Neural progenitor cell (in vitro differentiated cells): ENCODE results near the gene PRKCE. TPM values are rescaled to one million over a fixed set of nuclear protein-coding genes. Genes with fewer than 3 reads are reported as not detected.

ENCODE experiments used
- DNase-seq: peaks from one replicate; pipeline ENCODE4 v3.0.0-alpha.2; 2016; ENCODE audit warnings: low spot score
- H2AFZ ChIP-seq: fragments of 200-600 bp; sonication (generic); replicated peaks from 2 replicates; pipeline ENCODE4 v1.6.1; 2016; ENCODE audit warnings: antibody characterized with exemption
- H3F3A ChIP-seq: fragments of 200-600 bp; sonication (generic); 2 replicates; pipeline ENCODE4 v1.6.1; 2016; ENCODE audit warnings: antibody characterized with exemption, low read depth
- H3K27ac ChIP-seq: fragments of 200-600 bp; sonication (generic); 2 replicates; pipeline ENCODE4 v1.5.1; 2016; ENCODE audit warnings: mild to moderate bottlenecking
- H3K27me3 ChIP-seq: fragments of 200-600 bp; sonication (generic); 2 replicates; pipeline ENCODE4 v1.6.1; 2016; ENCODE audit warnings: mild to moderate bottlenecking, moderate library complexity
- H3K36me3 ChIP-seq: fragments of 200-600 bp; sonication (generic); 2 replicates; pipeline ENCODE4 v1.5.1; 2016
- H3K4me1 ChIP-seq: fragments of 200-600 bp; sonication (generic); 2 replicates; pipeline ENCODE4 v1.6.1; 2016; ENCODE audit warnings: mixed run types
- H3K4me2 ChIP-seq: fragments of 200-600 bp; sonication (generic); 2 replicates; pipeline ENCODE4 v1.6.1; 2016
- H3K4me3 ChIP-seq: fragments of 200-600 bp; sonication (generic); 2 replicates; pipeline ENCODE4 v1.5.1; 2016
- H3K79me2 ChIP-seq: fragments of 200-600 bp; sonication (generic); 2 replicates; pipeline ENCODE4 v1.6.1; 2016; ENCODE audit warnings: low read depth
- H3K9ac ChIP-seq: fragments of 200-600 bp; sonication (generic); 2 replicates; pipeline ENCODE4 v1.6.1; 2016
- H3K9me3 ChIP-seq: fragments of 200-600 bp; sonication (generic); 2 replicates; pipeline ENCODE4 v1.5.1; 2016; ENCODE audit warnings: low read depth
- H4K20me1 ChIP-seq: fragments of 200-600 bp; sonication (generic); 2 replicates; pipeline ENCODE4 v1.6.1; 2016; ENCODE audit warnings: low read depth
- H3K27ac Mint-ChIP-seq: 3 replicates; pipeline ENCODE4 v1.8.0; 2021; ENCODE audit warnings: mixed read lengths
- H3K27me3 Mint-ChIP-seq: 2 replicates; pipeline ENCODE4 v1.8.0; 2022; ENCODE audit warnings: low read depth, mild to moderate bottlenecking, inconsistent platforms, moderate library complexity, mixed read lengths; ENCODE audit not compliant: insufficient read depth
- H3K36me3 Mint-ChIP-seq: 3 replicates; pipeline ENCODE4 v1.8.0; 2021; ENCODE audit warnings: mixed read lengths
- H3K4me1 Mint-ChIP-seq: 3 replicates; pipeline ENCODE4 v1.8.0; 2021; ENCODE audit warnings: mixed read lengths
- H3K4me3 Mint-ChIP-seq: 3 replicates; pipeline ENCODE4 v1.8.0; 2021; ENCODE audit warnings: mild to moderate bottlenecking, moderate library complexity, mixed read lengths
- H3K9me3 Mint-ChIP-seq: 3 replicates; pipeline ENCODE4 v1.8.0; 2020; ENCODE audit warnings: mixed read lengths
- EZH2 ChIP-seq: fragments of 200-600 bp; sonication (generic); IDR thresholded peaks from 2 replicates; pipeline ENCODE4 v1.6.1; 2017; ENCODE audit warnings: antibody characterized with exemption, mild to moderate bottlenecking, moderate library complexity
- EZH2phosphoT487 ChIP-seq: fragments of 200-600 bp; sonication (generic); IDR thresholded peaks from 2 replicates; pipeline ENCODE4 v1.6.1; 2017; ENCODE audit warnings: antibody characterized with exemption
- total RNA-seq: library from RNA; depleted of rRNA; stranded (reverse); fragments of >200 nt; gene quantifications from 2 replicates; pipeline ENCODE4 v1.2.3, GENCODE V29; 2015; ENCODE audit warnings: low replicate concordance
- TF ChIP-seq, protein P1 (sequence below): fragments of 200-600 bp; sonication (generic); IDR thresholded peaks from 2 replicates; pipeline ENCODE4 v1.5.1; 2017; ENCODE audit warnings: antibody characterized with exemption, mild to moderate bottlenecking

PRKCE gene
- total RNA-seq, 1 donor from 2014 or later = 4.1 TPM

- Histone ChIP-seq H3K79me2 (no peaks in the 10 kb centered on the region), H3K27me3 (no peaks in the 10 kb centered on the region), H3K4me2 (no peak overlapping the region), H2AFZ (no peak overlapping the region), H3K4me3 (no peak overlapping the region), H4K20me1 (no peaks in the 10 kb centered on the region), H3K27ac (no peak overlapping the region), H3K9ac (no peak overlapping the region), H3F3A (no peaks in the 10 kb centered on the region), H3K36me3 (no peaks in the 10 kb centered on the region), H3K4me1 (no peaks in the 10 kb centered on the region), H3K9me3 (no peaks in the 10 kb centered on the region)
- no peak overlapping the region for H3K4me3 Mint-ChIP-seq
- peaks cover 5% of the 10 kb centered on the region for H3K36me3 Mint-ChIP-seq
- H3K27me3 Mint-ChIP-seq = no peaks in the 10 kb centered on the region
- TF ChIP-seq, protein P1, sequence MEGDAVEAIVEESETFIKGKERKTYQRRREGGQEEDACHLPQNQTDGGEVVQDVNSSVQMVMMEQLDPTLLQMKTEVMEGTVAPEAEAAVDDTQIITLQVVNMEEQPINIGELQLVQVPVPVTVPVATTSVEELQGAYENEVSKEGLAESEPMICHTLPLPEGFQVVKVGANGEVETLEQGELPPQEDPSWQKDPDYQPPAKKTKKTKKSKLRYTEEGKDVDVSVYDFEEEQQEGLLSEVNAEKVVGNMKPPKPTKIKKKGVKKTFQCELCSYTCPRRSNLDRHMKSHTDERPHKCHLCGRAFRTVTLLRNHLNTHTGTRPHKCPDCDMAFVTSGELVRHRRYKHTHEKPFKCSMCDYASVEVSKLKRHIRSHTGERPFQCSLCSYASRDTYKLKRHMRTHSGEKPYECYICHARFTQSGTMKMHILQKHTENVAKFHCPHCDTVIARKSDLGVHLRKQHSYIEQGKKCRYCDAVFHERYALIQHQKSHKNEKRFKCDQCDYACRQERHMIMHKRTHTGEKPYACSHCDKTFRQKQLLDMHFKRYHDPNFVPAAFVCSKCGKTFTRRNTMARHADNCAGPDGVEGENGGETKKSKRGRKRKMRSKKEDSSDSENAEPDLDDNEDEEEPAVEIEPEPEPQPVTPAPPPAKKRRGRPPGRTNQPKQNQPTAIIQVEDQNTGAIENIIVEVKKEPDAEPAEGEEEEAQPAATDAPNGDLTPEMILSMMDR = no peak
- no peak for TF ChIP-seq EZH2phosphoT487
- TF ChIP-seq EZH2 = no peak
- peaks cover 9% of the 10 kb centered on the region for H3K4me1 Mint-ChIP-seq
- no peak overlapping the region for H3K27ac Mint-ChIP-seq
- H3K9me3 Mint-ChIP-seq = no peaks in the 10 kb centered on the region
- no peak for DNase-seq
These were observed 330.0 kb downstream of the PRKCE start for GRCh38 chr2:45981384-45981930.

DNA sequence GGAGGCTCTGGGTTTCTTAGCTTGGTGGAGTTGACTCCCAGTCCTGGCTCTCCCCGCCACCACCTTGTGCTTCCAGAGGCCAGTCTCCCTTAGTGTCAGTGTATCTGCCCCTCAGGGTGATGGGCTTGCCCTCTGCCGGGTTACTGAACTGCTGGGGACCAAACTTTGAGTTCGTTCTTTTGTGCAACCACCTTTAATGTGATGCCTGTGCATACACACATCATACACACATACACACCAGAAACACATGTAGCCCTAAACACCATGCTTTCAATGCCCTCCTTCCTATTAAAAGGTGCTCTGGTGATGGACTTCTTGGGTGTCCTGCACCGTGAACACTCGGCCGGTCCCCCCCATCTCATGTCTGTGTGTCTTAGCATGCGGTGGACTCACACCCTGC is 330.6 kb downstream of the PRKCE start:
- H3K9me3 ChIP-seq = no peaks in the 10 kb centered on the region

GRCh38 chr2:45983213-45983612 is 331.7 kb downstream of the PRKCE start:
- Histone ChIP-seq H3K4me1 (no peaks in the 10 kb centered on the region), H4K20me1 (no peaks in the 10 kb centered on the region), H3K4me3 (no peak overlapping the region), H2AFZ (no peak overlapping the region), H3K9ac (no peak overlapping the region), H3F3A (no peaks in the 10 kb centered on the region), H3K9me3 (no peaks in the 10 kb centered on the region), H3K27ac (no peak overlapping the region), H3K4me2 (no peak overlapping the region), H3K79me2 (no peaks in the 10 kb centered on the region), H3K27me3 (no peaks in the 10 kb centered on the region), H3K36me3 (no peaks in the 10 kb centered on the region)
- Mint-ChIP-seq H3K9me3 (no peaks in the 10 kb centered on the region), H3K27me3 (no peaks in the 10 kb centered on the region), H3K4me3 (no peak overlapping the region), H3K27ac (no peak overlapping the region), H3K36me3 (peaks cover 5% of the 10 kb centered on the region), H3K4me1 (peaks cover 12% of the 10 kb centered on the region)
- TF ChIP-seq, protein P1 = no peak
- TF ChIP-seq EZH2 (no peak), EZH2phosphoT487 (no peak)
- DNase-seq = no peak

More for the DNA sequence above, 330.6 kb downstream of the PRKCE start:
- no peak for DNase-seq
- Histone ChIP-seq H2AFZ (no peak overlapping the region), H3K9ac (no peak overlapping the region), H3K27me3 (no peaks in the 10 kb centered on the region), H3K79me2 (no peaks in the 10 kb centered on the region), H3K4me3 (no peak overlapping the region), H4K20me1 (no peaks in the 10 kb centered on the region), H3K4me2 (no peak overlapping the region), H3K36me3 (no peaks in the 10 kb centered on the region), H3F3A (no peaks in the 10 kb centered on the region), H3K4me1 (no peaks in the 10 kb centered on the region), H3K27ac (no peak overlapping the region)
- TF ChIP-seq, protein P1 = no peak
- no peak for TF ChIP-seq EZH2phosphoT487
- Mint-ChIP-seq H3K36me3 (peaks cover 5% of the 10 kb centered on the region), H3K9me3 (no peaks in the 10 kb centered on the region), H3K4me3 (no peak overlapping the region), H3K27ac (no peak overlapping the region), H3K27me3 (no peaks in the 10 kb centered on the region), H3K4me1 (peaks cover 12% of the 10 kb centered on the region)
